Ishikawa (cell line): ENCODE data around the gene SLX9.

Experiments
- CEBPB ChIP-seq: IDR thresholded peaks from 2 replicates; pipeline ENCODE4 v1.6.1; 2012
- CREB1 ChIP-seq: IDR thresholded peaks from 2 replicates; pipeline ENCODE4 v1.6.1; 2012; ENCODE audit warnings: low read depth
- EGR1 ChIP-seq: IDR thresholded peaks from 2 replicates; pipeline ENCODE4 v1.6.1; 2012
- EP300 ChIP-seq: IDR thresholded peaks from 2 replicates; pipeline ENCODE4 v1.6.1; 2012; ENCODE audit warnings: borderline replicate concordance
- FOXM1 ChIP-seq: IDR thresholded peaks from 2 replicates; pipeline ENCODE4 v1.6.1; 2012; ENCODE audit warnings: low read depth, borderline replicate concordance
- MAX ChIP-seq: IDR thresholded peaks from 2 replicates; pipeline ENCODE4 v1.6.1; 2012
- NFIC ChIP-seq: IDR thresholded peaks from 2 replicates; pipeline ENCODE4 v1.6.1; 2012
- RAD21 ChIP-seq: IDR thresholded peaks from 2 replicates; pipeline ENCODE4 v1.6.1; 2012; ENCODE audit warnings: low read depth
- TAF1 ChIP-seq: IDR thresholded peaks from 2 replicates; pipeline ENCODE4 v1.6.1; 2012; ENCODE audit warnings: low read depth, mild to moderate bottlenecking
- TCF12 ChIP-seq: IDR thresholded peaks from 2 replicates; pipeline ENCODE4 v1.6.1; 2012; ENCODE audit warnings: low read depth
- TEAD4 ChIP-seq: IDR thresholded peaks from 2 replicates; pipeline ENCODE4 v1.6.1; 2012
- YY1 ChIP-seq: IDR thresholded peaks from 2 replicates; pipeline ENCODE4 v1.6.1; 2012; ENCODE audit warnings: low read depth
- ZBTB7A ChIP-seq: IDR thresholded peaks from 2 replicates; pipeline ENCODE4 v1.6.1; 2012; ENCODE audit warnings: low read depth
- TF ChIP-seq, protein P1 (sequence below): IDR thresholded peaks from 2 replicates; pipeline ENCODE4 v1.6.1; 2012; ENCODE audit warnings: low read depth, mild to moderate bottlenecking
- TF ChIP-seq, protein P2 (sequence below): IDR thresholded peaks from 2 replicates; pipeline ENCODE4 v1.6.1; 2012

The SLX9 gene

DNA sequence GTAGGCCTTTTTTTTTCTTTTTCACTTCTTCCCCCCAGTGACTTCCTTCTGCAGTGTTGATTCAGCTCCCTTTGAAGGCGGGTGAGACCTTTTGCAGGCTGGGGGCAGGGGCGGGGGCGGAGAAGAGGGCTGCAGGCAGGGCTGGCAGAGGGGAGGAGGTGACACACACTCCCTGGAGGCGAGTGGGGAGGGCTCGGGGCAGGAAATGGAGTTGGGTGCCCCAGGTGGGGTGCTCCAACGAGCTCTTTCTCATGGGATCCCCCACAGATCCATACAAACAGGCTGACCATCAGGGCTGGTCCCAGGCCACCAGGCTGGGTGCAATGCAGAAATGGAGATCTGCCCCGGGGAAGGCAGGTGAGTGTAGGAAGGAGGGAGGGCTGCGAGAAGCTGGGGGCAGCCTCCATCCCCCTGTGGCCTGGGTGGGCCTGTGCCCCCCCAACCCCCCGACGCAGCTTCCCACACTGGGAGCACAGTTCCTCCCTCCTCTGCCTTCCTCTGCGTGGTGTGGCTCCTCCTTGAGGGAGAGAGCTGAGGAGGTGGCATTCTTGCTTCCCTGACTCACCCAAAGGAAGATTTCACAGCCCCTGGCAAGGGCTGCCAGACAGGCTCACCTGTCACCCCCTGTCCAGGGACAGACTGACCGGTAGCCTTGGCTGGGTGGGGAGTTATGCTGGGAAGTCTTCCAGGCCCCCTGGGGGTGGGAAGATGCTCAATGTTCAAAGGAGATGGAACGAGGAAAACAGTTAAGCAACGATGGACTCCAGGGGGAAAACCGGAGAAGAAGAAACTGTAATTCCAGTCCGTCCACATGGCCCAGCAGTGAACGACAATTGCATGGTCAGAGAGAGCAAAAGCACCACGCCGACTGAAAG, 12.0 kb upstream of the SLX9 start:
- TF ChIP-seq NFIC (no peak), RAD21 (no peak), ZBTB7A (no peak), FOXM1 (no peak), TEAD4 (0 out of 2 replicates have a peak, but pooled peaks have one; percentile 10), TAF1 (no peak), EP300 (no peak), CEBPB (no peak), EGR1 (peak; percentile 7; the same call in 1 of the 2 replicates)
- TF ChIP-seq, protein P1, sequence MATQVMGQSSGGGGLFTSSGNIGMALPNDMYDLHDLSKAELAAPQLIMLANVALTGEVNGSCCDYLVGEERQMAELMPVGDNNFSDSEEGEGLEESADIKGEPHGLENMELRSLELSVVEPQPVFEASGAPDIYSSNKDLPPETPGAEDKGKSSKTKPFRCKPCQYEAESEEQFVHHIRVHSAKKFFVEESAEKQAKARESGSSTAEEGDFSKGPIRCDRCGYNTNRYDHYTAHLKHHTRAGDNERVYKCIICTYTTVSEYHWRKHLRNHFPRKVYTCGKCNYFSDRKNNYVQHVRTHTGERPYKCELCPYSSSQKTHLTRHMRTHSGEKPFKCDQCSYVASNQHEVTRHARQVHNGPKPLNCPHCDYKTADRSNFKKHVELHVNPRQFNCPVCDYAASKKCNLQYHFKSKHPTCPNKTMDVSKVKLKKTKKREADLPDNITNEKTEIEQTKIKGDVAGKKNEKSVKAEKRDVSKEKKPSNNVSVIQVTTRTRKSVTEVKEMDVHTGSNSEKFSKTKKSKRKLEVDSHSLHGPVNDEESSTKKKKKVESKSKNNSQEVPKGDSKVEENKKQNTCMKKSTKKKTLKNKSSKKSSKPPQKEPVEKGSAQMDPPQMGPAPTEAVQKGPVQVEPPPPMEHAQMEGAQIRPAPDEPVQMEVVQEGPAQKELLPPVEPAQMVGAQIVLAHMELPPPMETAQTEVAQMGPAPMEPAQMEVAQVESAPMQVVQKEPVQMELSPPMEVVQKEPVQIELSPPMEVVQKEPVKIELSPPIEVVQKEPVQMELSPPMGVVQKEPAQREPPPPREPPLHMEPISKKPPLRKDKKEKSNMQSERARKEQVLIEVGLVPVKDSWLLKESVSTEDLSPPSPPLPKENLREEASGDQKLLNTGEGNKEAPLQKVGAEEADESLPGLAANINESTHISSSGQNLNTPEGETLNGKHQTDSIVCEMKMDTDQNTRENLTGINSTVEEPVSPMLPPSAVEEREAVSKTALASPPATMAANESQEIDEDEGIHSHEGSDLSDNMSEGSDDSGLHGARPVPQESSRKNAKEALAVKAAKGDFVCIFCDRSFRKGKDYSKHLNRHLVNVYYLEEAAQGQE, result no peak

DNA sequence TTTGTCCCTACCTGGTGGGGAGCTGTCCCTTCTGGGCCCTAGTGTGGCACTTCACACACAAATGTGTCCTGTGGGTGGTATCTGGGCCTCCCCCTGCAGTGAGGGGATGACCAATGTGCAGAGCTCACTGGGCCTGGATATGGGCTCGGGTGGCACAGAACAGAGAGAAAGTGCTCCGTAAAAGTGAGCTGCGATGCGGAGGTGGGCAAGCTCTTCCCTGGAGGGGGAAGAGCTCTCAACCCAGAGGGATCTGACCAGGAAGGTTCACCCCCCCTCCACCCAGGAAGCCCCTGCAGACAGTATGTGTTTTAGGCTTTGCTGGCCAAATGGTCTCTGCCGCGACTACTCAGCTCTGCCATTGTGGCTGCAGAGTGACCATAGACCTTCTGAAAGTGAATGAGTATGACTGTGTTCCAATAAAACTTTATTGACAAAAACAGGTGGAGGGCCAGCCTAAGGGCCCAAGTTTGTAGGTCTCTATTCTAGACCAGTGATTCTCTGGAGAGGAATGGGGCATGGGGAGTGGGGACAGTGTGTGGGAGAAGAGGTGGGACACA, 10.5 kb upstream of the SLX9 start:
- TF ChIP-seq TEAD4 (no peak), CEBPB (no peak), TAF1 (no peak), ZBTB7A (no peak), TCF12 (no peak), EGR1 (no peak), YY1 (no peak), FOXM1 (no peak), CREB1 (no peak), RAD21 (no peak), NFIC (no peak), EP300 (no peak), MAX (no peak)
- TF ChIP-seq, protein P2, sequence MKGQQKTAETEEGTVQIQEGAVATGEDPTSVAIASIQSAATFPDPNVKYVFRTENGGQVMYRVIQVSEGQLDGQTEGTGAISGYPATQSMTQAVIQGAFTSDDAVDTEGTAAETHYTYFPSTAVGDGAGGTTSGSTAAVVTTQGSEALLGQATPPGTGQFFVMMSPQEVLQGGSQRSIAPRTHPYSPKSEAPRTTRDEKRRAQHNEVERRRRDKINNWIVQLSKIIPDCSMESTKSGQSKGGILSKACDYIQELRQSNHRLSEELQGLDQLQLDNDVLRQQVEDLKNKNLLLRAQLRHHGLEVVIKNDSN, result no peak
- TF ChIP-seq, protein P1, result no peak

DNA sequence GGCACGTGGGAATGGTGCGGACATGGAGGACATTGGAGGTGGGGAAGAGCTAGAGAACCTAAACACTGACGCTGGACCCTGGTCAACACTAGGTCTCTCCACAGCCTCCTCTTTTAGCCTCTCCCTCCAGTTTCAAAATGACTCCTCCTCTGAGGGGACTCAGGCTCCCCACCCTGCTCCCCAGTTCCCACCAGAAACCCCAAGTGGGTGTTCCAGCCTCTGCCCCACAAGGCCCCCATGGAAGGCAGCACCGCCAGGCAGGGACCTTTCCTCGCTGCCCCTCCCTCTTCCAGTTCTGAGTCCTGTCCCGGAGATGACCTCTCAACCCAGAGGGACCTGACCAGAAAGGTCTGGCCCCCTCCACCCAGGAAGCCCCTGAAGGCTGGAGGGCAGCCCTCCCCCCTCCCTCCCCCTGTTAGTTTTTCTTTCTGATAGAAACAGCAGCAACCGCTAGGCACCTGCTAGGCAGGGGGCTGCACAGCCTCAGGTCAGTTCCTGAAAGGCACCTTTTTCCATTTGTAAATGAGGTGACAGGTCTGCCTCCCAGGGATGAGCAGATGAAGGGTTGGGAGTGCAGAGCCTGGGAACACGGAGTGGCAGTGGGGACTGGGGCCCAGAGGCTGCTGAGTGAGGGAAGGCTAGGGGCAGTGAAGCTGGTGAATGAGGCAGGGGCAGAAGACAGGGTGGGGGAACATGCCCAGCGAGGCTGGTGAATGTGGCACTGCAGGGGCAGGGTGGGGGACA, 9.9 kb upstream of the SLX9 start:
- TF ChIP-seq TEAD4, result no peak
- TF ChIP-seq RAD21, result no peak
- TF ChIP-seq YY1, result no peak
- TF ChIP-seq TAF1, result no peak
- TF ChIP-seq, protein P2, result no peak
- TF ChIP-seq TCF12, result no peak
- TF ChIP-seq EP300, result no peak
- TF ChIP-seq MAX, result no peak
- no peak for TF ChIP-seq ZBTB7A
- no peak for TF ChIP-seq FOXM1
- no peak for TF ChIP-seq NFIC
- TF ChIP-seq CREB1, result no peak
- TF ChIP-seq EGR1, result no peak
- TF ChIP-seq, protein P1, result no peak
- TF ChIP-seq CEBPB, result no peak
